Fibroblast of peridontal ligament (primary cell): Measurements from ENCODE around the gene TBC1D1.

Experiments
- DNase-seq: peaks from one replicate; pipeline ENCODE4 v3.0.0-alpha.2; 2010; ENCODE audit errors: extremely low read depth

Gene TBC1D1

GRCh38 chr4:38102957-38103588 lies 212.2 kb downstream of the TBC1D1 start:
- DNase-seq = no peak

- DNase-seq = no peak
These were observed 214.8 kb downstream of the TBC1D1 start for GRCh38 chr4:38105475-38106220.

DNA sequence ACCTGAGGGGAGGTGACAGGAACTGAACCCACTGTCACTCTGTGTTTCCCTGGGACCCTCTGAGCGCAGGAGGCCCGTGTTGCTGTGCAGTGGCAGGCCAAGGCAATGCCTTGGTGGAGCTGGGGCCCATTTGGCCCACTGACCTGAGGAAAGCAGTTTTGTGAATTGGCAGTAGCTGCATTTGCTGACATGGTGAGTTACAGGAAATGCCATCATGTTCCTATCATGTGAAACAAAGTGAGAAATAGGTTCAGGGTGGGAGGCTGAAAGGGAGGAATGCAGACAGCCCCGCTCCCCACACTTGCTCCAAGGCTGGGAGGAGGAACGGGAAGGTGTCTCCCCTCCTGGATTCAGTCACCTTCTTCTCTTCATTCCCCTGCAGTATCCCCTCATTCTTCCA lies 215.4 kb downstream of the TBC1D1 start:
- DNase-seq = no peak

- DNase-seq = no peak
These were observed 216.1 kb downstream of the TBC1D1 start for GRCh38 chr4:38106886-38107514.

GRCh38 chr4:38107818-38108217 lies 216.9 kb downstream of the TBC1D1 start:
- no peak for DNase-seq

DNA sequence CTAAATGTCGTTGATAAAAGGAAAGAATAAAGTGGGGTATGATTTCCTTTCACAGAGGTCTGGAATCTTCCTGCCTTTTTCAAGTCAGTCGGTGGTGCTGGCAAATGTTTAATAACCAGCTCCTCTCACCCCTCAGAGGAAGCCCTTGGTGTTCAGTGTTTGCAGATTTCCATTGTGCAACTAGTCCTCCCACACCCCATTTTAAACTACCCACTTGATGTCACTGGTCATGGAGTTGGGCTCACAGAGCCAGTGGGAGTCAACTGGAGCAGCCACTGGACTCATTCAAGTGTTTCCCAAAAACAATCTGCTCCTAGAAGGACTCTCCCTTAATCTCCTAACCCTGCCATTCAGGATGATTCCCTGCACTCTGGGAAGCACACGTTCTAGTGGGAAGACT lies 218.5 kb downstream of the TBC1D1 start:
- DNase-seq = no peak

DNA sequence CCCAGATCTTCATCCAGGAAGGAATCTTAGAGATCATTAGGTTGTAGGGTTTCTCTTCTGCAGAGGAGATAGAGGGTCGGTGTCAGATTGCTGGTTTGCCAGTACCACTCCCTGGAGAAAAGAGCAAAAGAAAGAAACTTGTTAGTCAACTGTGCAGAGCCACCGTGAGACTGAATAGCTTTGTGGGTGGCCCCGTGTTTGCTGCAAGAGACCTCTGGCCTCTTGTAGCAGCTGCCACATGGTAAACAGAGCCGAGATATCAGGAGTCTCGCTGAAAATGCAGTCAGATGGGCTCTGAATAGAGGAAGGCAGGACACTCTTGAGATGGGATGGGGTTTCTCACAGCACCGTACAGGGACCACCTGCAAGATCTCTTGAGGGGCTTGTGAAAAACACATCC lies 219.0 kb downstream of the TBC1D1 start:
- no peak for DNase-seq

DNA sequence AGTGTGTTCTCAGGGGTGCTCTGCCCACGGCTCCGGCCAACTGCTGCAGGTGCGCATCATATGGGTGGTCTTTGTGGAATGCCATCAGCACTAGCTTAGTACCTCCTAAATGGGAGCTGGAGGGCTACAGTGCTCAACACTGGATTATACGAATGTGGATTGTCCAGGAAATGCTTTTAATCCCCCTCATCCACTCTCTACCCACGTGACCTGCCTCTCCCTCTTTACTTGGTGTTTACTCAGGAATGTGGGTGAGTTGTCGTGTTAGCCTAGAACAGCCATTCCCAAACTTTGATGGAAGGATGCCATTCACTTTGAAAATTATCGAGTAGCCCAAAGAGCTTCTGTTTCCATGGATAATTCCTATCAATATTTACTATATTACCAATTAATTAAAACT lies 220.1 kb downstream of the TBC1D1 start:
- no peak for DNase-seq

- no peak for DNase-seq
These were observed 220.8 kb downstream of the TBC1D1 start for GRCh38 chr4:38111717-38112116.

- no peak for DNase-seq
These were observed 222.2 kb downstream of the TBC1D1 start for GRCh38 chr4:38113132-38113531.

- no peak for DNase-seq
These were observed 222.7 kb downstream of the TBC1D1 start for GRCh38 chr4:38113551-38113950.

GRCh38 chr4:38114386-38115150 lies 223.7 kb downstream of the TBC1D1 start:
- peak; percentile 40 for DNase-seq

DNA sequence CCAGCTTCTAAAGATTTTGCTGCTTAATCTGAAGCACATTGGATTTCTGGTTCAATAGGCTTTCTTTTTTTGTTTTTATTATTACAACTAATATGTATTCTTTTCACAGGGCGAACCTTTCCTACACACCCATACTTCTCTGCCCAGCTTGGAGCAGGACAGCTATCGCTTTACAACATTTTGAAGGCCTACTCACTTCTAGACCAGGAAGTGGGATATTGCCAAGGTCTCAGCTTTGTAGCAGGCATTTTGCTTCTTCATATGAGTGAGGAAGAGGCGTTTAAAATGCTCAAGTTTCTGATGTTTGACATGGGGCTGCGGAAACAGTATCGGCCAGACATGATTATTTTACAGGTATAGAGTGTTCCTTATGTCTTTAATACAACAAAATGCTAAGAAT lies 224.7 kb downstream of the TBC1D1 start:
- no peak for DNase-seq

GRCh38 chr4:38117591-38117990 lies 226.7 kb downstream of the TBC1D1 start:
- DNase-seq = no peak

DNA sequence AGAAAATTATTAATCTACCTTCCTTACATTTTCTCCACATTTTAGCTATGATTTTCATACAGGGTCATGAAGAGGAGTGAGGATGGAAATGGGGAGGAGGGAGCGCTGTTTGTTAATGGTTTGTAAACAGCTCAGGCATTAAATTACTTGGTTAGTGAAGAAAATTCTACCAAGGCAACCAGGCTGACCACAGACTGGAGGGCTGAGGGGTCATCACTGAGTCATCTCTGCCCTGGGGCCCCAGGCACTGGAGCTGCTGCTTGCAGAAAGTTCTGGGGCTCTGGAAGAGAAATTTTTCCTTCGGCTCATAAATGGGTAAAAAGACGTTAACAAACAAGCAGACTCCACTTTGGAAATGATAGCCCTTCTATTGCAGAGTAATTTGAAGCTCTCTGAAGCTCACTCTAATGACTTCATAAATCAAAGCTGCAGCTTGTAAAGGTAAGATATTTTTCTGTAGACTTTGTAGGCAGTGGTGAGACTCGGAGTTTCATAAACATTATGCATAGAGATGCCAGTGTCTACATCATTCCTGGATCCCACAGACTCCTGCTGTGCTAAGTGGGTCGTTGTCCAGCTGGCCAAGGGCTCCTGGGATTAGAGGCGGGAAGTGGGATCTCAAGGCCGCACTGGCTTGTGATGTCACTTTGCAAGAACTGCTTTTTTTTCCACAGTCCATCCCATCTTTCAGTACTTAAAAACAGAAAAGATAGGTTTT lies 228.9 kb downstream of the TBC1D1 start:
- peak; percentile 86 for DNase-seq

GRCh38 chr4:38120772-38121171 lies 229.9 kb downstream of the TBC1D1 start:
- no peak for DNase-seq

DNA sequence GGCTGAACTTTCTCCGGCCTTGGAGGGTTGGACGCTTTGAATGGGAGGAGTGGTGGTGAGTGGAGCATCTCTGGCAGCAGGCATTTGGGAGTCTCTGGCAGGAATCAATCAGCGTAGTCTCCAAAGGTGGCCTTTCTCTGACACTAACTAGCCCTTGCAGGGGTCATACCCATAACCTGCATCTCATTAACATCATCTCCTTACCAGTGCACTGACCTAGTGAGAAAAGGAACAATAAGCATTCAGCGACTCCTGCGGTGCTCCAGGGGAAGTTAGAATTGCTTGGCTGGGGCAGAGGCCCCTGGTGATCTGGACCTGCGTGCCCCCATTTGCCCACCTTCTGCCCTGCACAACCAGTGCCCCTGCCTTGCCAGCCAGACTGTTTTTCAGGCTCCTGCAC lies 231.2 kb downstream of the TBC1D1 start:
- DNase-seq = no peak

DNA sequence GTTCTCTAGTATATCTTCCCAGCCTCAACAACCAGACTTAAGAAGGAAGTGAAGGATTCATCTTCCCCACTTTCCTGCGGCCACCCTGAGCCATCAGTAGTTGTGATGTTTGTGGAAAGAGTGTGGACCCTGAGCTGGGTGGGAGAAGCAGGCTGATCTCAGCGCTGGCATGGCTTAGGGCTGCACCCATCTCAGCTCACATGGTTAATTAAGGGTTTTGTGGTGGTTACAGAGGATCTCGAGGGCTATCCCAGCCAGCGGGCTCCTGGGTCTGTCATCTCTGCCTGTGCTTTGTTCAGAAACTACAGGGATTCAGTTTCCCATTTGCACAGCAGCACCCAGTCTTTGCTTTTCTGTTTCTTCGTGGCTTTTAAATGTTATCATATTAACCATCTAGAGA lies 232.7 kb downstream of the TBC1D1 start:
- no peak for DNase-seq

DNA sequence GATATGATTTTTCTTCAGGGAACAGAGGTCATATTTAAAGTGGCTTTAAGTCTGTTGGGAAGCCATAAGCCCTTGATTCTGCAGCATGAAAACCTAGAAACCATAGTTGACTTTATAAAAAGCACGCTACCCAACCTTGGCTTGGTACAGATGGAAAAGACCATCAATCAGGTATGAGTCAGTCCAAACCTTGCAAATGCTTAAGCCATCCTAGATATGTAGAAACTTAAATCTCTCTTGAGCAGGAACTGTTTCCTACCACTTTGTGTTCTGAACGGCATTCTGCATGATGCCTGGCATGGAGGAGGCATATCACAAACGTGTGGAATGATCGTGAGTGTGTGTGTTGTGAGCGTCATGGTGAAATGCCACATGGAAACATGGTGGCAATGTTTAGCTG lies 234.1 kb downstream of the TBC1D1 start:
- DNase-seq = no peak

- no peak for DNase-seq
These were observed 234.9 kb downstream of the TBC1D1 start for GRCh38 chr4:38125816-38126215.
